Ishikawa (cell line): ENCODE data around the gene MYO7A.

Experiments
- CEBPB ChIP-seq: IDR thresholded peaks from 2 replicates; pipeline ENCODE4 v1.6.1; 2012
- CREB1 ChIP-seq: IDR thresholded peaks from 2 replicates; pipeline ENCODE4 v1.6.1; 2012; ENCODE audit warnings: low read depth
- EGR1 ChIP-seq: IDR thresholded peaks from 2 replicates; pipeline ENCODE4 v1.6.1; 2012
- EP300 ChIP-seq: IDR thresholded peaks from 2 replicates; pipeline ENCODE4 v1.6.1; 2012; ENCODE audit warnings: borderline replicate concordance
- FOXM1 ChIP-seq: IDR thresholded peaks from 2 replicates; pipeline ENCODE4 v1.6.1; 2012; ENCODE audit warnings: low read depth, borderline replicate concordance
- NFIC ChIP-seq: IDR thresholded peaks from 2 replicates; pipeline ENCODE4 v1.6.1; 2012
- RAD21 ChIP-seq: IDR thresholded peaks from 2 replicates; pipeline ENCODE4 v1.6.1; 2012; ENCODE audit warnings: low read depth
- TAF1 ChIP-seq: IDR thresholded peaks from 2 replicates; pipeline ENCODE4 v1.6.1; 2012; ENCODE audit warnings: low read depth, mild to moderate bottlenecking
- TCF12 ChIP-seq: IDR thresholded peaks from 2 replicates; pipeline ENCODE4 v1.6.1; 2012; ENCODE audit warnings: low read depth
- TEAD4 ChIP-seq: IDR thresholded peaks from 2 replicates; pipeline ENCODE4 v1.6.1; 2012
- YY1 ChIP-seq: IDR thresholded peaks from 2 replicates; pipeline ENCODE4 v1.6.1; 2012; ENCODE audit warnings: low read depth
- ZBTB7A ChIP-seq: IDR thresholded peaks from 2 replicates; pipeline ENCODE4 v1.6.1; 2012; ENCODE audit warnings: low read depth
- TF ChIP-seq, protein P1 (sequence below): IDR thresholded peaks from 2 replicates; pipeline ENCODE4 v1.6.1; 2012; ENCODE audit warnings: low read depth, mild to moderate bottlenecking
- TF ChIP-seq, protein P2 (sequence below): IDR thresholded peaks from 2 replicates; pipeline ENCODE4 v1.6.1; 2012
- TF ChIP-seq, protein P3 (sequence below): IDR thresholded peaks from 2 replicates; pipeline ENCODE4 v1.6.1; 2012

Gene MYO7A

DNA sequence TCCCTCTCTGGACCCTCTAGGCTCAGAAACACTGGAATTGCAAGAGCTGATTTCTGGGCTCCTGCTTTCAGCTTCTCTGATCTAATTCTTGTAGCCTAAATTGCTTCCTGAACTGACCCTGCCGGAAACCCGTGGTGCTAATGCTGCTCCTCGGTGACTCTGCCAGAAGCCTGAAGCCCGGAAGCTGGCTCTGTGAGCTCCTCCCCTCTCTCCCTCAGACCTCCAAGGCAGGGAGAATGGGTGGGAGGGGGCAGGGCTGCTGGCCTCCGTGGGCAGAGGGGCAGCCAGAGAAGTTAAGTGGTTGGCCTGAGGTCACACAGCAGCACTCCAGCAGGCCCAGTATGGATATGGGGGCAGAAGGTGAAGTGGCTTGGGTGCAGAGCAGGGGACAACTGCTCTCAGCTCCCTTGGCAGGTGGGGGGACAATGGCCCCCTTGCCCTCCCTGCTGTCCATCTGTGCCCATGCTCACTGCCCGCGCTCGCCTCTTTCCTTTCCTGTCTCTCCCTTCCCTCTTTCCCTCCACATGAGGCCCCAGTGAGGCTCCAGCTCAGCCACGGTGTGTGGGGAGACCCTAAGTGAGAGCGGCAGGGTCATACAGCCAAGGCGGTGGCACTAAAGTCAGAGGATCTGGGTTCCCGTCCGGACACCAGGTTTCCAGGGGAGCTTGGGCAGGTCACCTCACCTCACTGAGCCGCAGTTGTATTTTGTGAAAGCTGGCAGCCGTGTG lies 45.0 kb upstream of the MYO7A start:
- TF ChIP-seq RAD21 (no peak), FOXM1 (no peak), TEAD4 (no peak), TAF1 (no peak), CREB1 (no peak), NFIC (no peak), EP300 (no peak), ZBTB7A (no peak)
- TF ChIP-seq, protein P1, sequence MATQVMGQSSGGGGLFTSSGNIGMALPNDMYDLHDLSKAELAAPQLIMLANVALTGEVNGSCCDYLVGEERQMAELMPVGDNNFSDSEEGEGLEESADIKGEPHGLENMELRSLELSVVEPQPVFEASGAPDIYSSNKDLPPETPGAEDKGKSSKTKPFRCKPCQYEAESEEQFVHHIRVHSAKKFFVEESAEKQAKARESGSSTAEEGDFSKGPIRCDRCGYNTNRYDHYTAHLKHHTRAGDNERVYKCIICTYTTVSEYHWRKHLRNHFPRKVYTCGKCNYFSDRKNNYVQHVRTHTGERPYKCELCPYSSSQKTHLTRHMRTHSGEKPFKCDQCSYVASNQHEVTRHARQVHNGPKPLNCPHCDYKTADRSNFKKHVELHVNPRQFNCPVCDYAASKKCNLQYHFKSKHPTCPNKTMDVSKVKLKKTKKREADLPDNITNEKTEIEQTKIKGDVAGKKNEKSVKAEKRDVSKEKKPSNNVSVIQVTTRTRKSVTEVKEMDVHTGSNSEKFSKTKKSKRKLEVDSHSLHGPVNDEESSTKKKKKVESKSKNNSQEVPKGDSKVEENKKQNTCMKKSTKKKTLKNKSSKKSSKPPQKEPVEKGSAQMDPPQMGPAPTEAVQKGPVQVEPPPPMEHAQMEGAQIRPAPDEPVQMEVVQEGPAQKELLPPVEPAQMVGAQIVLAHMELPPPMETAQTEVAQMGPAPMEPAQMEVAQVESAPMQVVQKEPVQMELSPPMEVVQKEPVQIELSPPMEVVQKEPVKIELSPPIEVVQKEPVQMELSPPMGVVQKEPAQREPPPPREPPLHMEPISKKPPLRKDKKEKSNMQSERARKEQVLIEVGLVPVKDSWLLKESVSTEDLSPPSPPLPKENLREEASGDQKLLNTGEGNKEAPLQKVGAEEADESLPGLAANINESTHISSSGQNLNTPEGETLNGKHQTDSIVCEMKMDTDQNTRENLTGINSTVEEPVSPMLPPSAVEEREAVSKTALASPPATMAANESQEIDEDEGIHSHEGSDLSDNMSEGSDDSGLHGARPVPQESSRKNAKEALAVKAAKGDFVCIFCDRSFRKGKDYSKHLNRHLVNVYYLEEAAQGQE = no peak
- TF ChIP-seq, protein P2, sequence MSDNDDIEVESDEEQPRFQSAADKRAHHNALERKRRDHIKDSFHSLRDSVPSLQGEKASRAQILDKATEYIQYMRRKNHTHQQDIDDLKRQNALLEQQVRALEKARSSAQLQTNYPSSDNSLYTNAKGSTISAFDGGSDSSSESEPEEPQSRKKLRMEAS = no peak

GRCh38 chr11:77083566-77084245 lies 44.3 kb upstream of the MYO7A start:
- no peak for TF ChIP-seq ZBTB7A
- TF ChIP-seq FOXM1 = no peak
- TF ChIP-seq, protein P2 = no peak
- TF ChIP-seq, protein P3, sequence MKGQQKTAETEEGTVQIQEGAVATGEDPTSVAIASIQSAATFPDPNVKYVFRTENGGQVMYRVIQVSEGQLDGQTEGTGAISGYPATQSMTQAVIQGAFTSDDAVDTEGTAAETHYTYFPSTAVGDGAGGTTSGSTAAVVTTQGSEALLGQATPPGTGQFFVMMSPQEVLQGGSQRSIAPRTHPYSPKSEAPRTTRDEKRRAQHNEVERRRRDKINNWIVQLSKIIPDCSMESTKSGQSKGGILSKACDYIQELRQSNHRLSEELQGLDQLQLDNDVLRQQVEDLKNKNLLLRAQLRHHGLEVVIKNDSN = no peak
- TF ChIP-seq RAD21 = no peak
- no peak for TF ChIP-seq TAF1
- no peak for TF ChIP-seq NFIC
- no peak for TF ChIP-seq CREB1
- TF ChIP-seq TEAD4 = no peak
- no peak for TF ChIP-seq TCF12
- TF ChIP-seq EP300 = no peak
- TF ChIP-seq, protein P1 = no peak

GRCh38 chr11:77084581-77085191 lies 43.4 kb upstream of the MYO7A start:
- TF ChIP-seq ZBTB7A (no peak), TCF12 (no peak), EP300 (no peak), TEAD4 (no peak), EGR1 (no peak), NFIC (no peak), RAD21 (no peak), FOXM1 (no peak), CREB1 (no peak), CEBPB (no peak), YY1 (no peak), TAF1 (no peak)
- TF ChIP-seq, protein P1 = no peak
- TF ChIP-seq, protein P3 = no peak
- TF ChIP-seq, protein P2 = no peak
